ENCODE measurements around the gene TRA2A.

TRA2A gene

DNA sequence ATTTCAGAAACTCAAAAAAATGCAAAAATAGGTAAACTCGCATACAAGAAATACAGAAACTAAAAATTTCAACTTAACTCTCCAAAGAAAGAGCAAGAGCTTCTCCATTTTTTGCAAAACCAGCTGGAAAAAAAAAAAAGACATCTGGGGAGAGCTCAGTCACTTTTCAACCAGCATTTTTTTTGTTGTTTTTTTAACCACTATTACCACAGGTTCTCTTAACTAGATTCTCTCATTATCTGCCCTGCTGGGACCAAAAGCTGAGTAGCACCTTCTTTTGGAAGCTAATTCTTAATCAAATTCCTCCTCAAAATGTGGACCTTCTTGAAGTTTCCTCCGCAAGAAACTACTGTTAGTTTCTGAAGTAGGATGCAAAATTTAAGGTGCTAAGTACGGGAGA, 75.7 kb downstream of the TRA2A start:
- no peak overlapping the region for H3K27ac ChIP-seq
- no peak for TF ChIP-seq ZFX (IDR thresholded peaks at IDR 0.05)
- TF ChIP-seq, protein P1, sequence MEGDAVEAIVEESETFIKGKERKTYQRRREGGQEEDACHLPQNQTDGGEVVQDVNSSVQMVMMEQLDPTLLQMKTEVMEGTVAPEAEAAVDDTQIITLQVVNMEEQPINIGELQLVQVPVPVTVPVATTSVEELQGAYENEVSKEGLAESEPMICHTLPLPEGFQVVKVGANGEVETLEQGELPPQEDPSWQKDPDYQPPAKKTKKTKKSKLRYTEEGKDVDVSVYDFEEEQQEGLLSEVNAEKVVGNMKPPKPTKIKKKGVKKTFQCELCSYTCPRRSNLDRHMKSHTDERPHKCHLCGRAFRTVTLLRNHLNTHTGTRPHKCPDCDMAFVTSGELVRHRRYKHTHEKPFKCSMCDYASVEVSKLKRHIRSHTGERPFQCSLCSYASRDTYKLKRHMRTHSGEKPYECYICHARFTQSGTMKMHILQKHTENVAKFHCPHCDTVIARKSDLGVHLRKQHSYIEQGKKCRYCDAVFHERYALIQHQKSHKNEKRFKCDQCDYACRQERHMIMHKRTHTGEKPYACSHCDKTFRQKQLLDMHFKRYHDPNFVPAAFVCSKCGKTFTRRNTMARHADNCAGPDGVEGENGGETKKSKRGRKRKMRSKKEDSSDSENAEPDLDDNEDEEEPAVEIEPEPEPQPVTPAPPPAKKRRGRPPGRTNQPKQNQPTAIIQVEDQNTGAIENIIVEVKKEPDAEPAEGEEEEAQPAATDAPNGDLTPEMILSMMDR (conservative IDR thresholded peaks at IDR 0.05) = no peak

DNA sequence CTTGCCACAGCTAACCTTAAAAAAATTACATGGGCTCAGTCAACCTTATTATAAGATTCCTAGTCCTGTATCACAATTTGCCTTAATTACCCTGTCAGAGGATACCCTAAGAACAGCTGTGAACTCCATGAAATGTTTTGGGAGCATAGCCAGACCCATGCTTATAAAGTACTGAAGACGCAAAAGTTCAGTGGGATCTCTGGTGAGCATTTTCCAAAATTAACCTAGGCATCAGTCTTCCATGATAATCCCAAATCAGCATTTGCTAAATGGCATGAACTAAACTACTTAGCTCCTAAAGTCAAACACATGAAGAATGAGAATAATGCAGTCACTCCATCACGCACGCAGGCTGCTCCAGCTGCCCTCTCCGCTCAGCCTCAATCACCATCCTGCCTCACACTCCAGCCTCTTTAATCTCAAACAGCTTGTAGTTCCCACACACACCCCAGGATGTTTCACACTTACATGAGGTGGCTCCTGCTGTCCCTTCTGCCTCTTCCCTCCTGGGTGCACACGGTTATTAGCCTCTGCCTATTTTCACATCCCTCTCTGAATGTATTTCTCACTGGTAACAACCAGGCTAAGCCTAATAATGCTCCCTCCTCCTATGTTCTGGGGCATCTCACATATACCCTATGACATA, 76.8 kb downstream of the TRA2A start:
- H3K27ac ChIP-seq = no peak overlapping the region
- no peak for TF ChIP-seq ZFX (IDR thresholded peaks at IDR 0.05)
- TF ChIP-seq, protein P1 (conservative IDR thresholded peaks at IDR 0.05) = no peak

Data from C4-2B (cell line).